Uterus (tissue), 2 donors: ENCODE data around the gene UBAP1L.

Source experiments
- CTCF ChIP-seq, 4 experiments: fragments of 200-600 bp in 2 of 4; fragments of 450-650 bp in 2 of 4; sonication (generic) in 2 of 4; IDR thresholded peaks; one replicate each; pipeline ENCODE4 v1.5.1; 2016 to 2019; ENCODE audit warnings: antibody characterized with exemption in 4 of 4, mild to moderate bottlenecking in 2 of 4, moderate library complexity in 1 of 4
- POLR2A ChIP-seq, 2 donors: fragments of 450-650 bp; IDR thresholded peaks; one replicate each; pipeline ENCODE4 v1.6.1; 2016; ENCODE audit warnings: antibody characterized with exemption in 2 of 2, mild to moderate bottlenecking in 1 of 2, moderate library complexity in 1 of 2

- TF ChIP-seq CTCF (IDR thresholded peaks at IDR 0.05) (no peak), POLR2A (IDR thresholded peaks at IDR 0.05) (no peak)
These were observed 45.8 kb downstream of the UBAP1L start for GRCh38 chr15:65069179-65069578.
